ENCODE measurements around the gene TP53.

DNA sequence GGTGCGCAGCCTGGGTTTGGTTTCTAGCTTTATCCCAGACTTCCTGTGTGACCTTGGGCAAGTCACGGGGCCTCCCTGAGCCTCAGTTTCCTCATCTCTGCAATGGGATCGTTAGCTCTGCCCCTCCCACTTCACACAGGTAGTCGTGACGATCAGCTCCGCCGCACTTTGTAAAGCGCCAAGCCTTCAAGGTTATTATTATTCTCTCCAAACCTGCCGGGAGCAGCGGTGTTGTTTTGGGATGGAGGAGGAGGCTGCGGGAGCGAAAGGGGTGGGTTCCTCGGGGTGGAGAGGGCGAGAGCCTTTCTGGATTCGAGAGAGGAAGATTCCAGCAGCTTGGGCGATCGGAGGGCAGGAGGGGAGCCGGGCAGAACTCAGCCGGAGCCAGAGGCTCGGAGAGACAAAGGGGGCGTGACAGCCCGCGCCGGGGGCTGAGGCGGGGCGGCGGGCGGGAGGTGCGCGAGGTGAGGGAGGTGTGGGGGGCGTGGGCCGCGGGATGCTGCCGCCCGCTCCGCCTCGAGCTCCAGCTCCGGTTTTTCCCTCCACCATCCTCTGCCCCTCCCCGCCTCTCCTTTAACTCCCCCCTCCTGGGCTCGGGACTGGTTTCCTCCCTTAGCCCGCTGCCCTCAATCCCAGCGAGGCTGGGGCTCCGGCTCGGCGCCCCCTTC, 17.4 kb upstream of the TP53 start, which contains the start of gene EFNB3:
- TF ChIP-seq, protein P1, sequence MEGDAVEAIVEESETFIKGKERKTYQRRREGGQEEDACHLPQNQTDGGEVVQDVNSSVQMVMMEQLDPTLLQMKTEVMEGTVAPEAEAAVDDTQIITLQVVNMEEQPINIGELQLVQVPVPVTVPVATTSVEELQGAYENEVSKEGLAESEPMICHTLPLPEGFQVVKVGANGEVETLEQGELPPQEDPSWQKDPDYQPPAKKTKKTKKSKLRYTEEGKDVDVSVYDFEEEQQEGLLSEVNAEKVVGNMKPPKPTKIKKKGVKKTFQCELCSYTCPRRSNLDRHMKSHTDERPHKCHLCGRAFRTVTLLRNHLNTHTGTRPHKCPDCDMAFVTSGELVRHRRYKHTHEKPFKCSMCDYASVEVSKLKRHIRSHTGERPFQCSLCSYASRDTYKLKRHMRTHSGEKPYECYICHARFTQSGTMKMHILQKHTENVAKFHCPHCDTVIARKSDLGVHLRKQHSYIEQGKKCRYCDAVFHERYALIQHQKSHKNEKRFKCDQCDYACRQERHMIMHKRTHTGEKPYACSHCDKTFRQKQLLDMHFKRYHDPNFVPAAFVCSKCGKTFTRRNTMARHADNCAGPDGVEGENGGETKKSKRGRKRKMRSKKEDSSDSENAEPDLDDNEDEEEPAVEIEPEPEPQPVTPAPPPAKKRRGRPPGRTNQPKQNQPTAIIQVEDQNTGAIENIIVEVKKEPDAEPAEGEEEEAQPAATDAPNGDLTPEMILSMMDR (IDR thresholded peaks at IDR 0.05; ENCODE audit: low read depth, low read length, poor library complexity, severe bottlenecking): no peak
- TF ChIP-seq EZH2phosphoT487 (IDR thresholded peaks at IDR 0.05; ENCODE audit: borderline replicate concordance, low read length): no peak
